Amniotic epithelial cell (primary cell): ENCODE measurements around the gene KRTAP10-12.
"Not testable (repeated sequence)": the region's sequence is repeated elsewhere in the genome, so short reads cannot be mapped to it uniquely, and the experiment has no call there.

ENCODE experiments used
- DNase-seq: peaks from one replicate; pipeline ENCODE4 v3.0.0-alpha.2; 2010; ENCODE audit warnings: low read depth

KRTAP10-12 gene

GRCh38 chr21:44670642-44671432 is 26.1 kb upstream of the KRTAP10-12 start:
- no peak for DNase-seq

GRCh38 chr21:44671911-44672310 is 25.1 kb upstream of the KRTAP10-12 start:
- no peak for DNase-seq

GRCh38 chr21:44677881-44678280 is 19.1 kb upstream of the KRTAP10-12 start:
- no peak for DNase-seq

GRCh38 chr21:44681152-44681551 is 15.8 kb upstream of the KRTAP10-12 start:
- no peak for DNase-seq

- no peak for DNase-seq
Observed at GRCh38 chr21:44681861-44682579, 15.0 kb upstream of the KRTAP10-12 start, which contains the start of gene KRTAP12-1. Gene KRTAP12-1 (minus strand): TSS chr21:44682163. CDS start chr21:44682123, 40 bp downstream.

GRCh38 chr21:44682580-44683151 is 14.3 kb upstream of the KRTAP10-12 start:
- DNase-seq, result no peak

GRCh38 chr21:44684077-44684476 is 12.9 kb upstream of the KRTAP10-12 start:
- DNase-seq, result no peak

GRCh38 chr21:44684483-44684882 is 12.5 kb upstream of the KRTAP10-12 start:
- no peak for DNase-seq

GRCh38 chr21:44685050-44685449 is 11.9 kb upstream of the KRTAP10-12 start:
- not testable (repeated sequence) for DNase-seq

- DNase-seq, result no peak
Observed at GRCh38 chr21:44686000-44686781, 10.8 kb upstream of the KRTAP10-12 start.

GRCh38 chr21:44686843-44687561 is 10.0 kb upstream of the KRTAP10-12 start:
- no peak for DNase-seq

GRCh38 chr21:44687671-44688070 is 9.3 kb upstream of the KRTAP10-12 start:
- no peak for DNase-seq

- DNase-seq, result not testable (repeated sequence)
Observed at GRCh38 chr21:44689740-44690139, 7.2 kb upstream of the KRTAP10-12 start.

- DNase-seq, result no peak
Observed at GRCh38 chr21:44691686-44692085, 5.3 kb upstream of the KRTAP10-12 start.

- no peak for DNase-seq
Observed at GRCh38 chr21:44692798-44693512, 4.0 kb upstream of the KRTAP10-12 start.

- DNase-seq, result no peak
Observed at GRCh38 chr21:44694776-44695175, 2.2 kb upstream of the KRTAP10-12 start.

- no peak for DNase-seq
Observed at GRCh38 chr21:44695184-44695583, 1.8 kb upstream of the KRTAP10-12 start.

- no peak for DNase-seq
Observed at GRCh38 chr21:44695641-44696040, 1.3 kb upstream of the KRTAP10-12 start.

- no peak for DNase-seq
Observed at GRCh38 chr21:44696572-44696971, 400 bp upstream of the KRTAP10-12 start.

- DNase-seq, result no peak
Observed at GRCh38 chr21:44697811-44698734, 1.1 kb downstream of the KRTAP10-12 start.
